GM12892 (cell line): ENCODE data around the gene DNAJC3.
"Not testable (repeated sequence)": the region's sequence is repeated elsewhere in the genome, so short reads cannot be mapped to it uniquely, and the experiment has no call there.

ENCODE experiments used
- POLR2AphosphoS5 ChIP-seq: IDR thresholded peaks from 2 replicates; pipeline ENCODE4 v1.6.1; 2011; ENCODE audit warnings: low read depth, low read length, control low read depth
- TAF1 ChIP-seq: IDR thresholded peaks from 2 replicates; pipeline ENCODE4 v1.6.1; 2011; ENCODE audit warnings: low read depth, mild to moderate bottlenecking, control low read depth, low read length, borderline replicate concordance

GRCh38 chr13:95781940-95782339, 105.0 kb downstream of the DNAJC3 start:
- TF ChIP-seq TAF1, POLR2AphosphoS5: not testable (repeated sequence)
